Common myeloid progenitor, CD34-positive (primary cell): ENCODE data around the gene AQR.

Experiments
- CTCF ChIA-PET: fragments of 350-600 bp; sonication (Branson Sonifier 250); formaldehyde crosslinking; loops from one replicate; lab custom pipeline; 2021; ENCODE audit warnings: antibody characterized with exemption; lab: Charles Lee
- POLR2A ChIA-PET: fragments of 350-600 bp; sonication (Branson Sonifier 250); formaldehyde crosslinking; loops from one replicate; lab custom pipeline; 2021; ENCODE audit warnings: antibody characterized with exemption; lab: Charles Lee
- DNase-seq, 3 donors: peaks; one replicate each; pipeline versions ENCODE4 v3.0.0 to v3.0.0-alpha.2; 2013
- H3K27ac ChIP-seq, 2 experiments: 1 replicate in 1 of 2; 2 replicates in 1 of 2; pipeline ENCODE4 v1.7.0; 2013; ENCODE audit warnings: inconsistent platforms in 2 of 2, low read length in 2 of 2, mild to moderate bottlenecking in 2 of 2, low read depth in 1 of 2, moderate library complexity in 1 of 2; ENCODE audit not compliant: severe bottlenecking in 2 of 2, insufficient read depth in 1 of 2, poor library complexity in 1 of 2
- H3K27me3 ChIP-seq, 5 experiments: replicated peaks in 2 of 5; 1 replicate in 3 of 5; 2 replicates in 2 of 5; pipeline versions ENCODE4 v1.6.1 to v1.7.0; 2013; ENCODE audit warnings: low read length in 4 of 5, mild to moderate bottlenecking in 2 of 5, moderate library complexity in 2 of 5, inconsistent platforms in 1 of 5; ENCODE audit not compliant: insufficient read depth in 5 of 5, control insufficient read depth in 4 of 5
- H3K36me3 ChIP-seq, 4 experiments: 1 replicate in 2 of 4; 2 replicates in 2 of 4; pipeline versions ENCODE4 v1.6.1 to v1.7.0; 2013; ENCODE audit warnings: low read length in 3 of 4, control low read depth in 1 of 4, mild to moderate bottlenecking in 1 of 4; ENCODE audit not compliant: control insufficient read depth in 4 of 4, insufficient read depth in 4 of 4
- H3K4me1 ChIP-seq, 4 experiments: 1 replicate in 3 of 4; 2 replicates in 1 of 4; pipeline versions ENCODE4 v1.6.1 to v1.7.1; 2013; ENCODE audit warnings: low read length in 3 of 4, mild to moderate bottlenecking in 3 of 4, control low read depth in 1 of 4, inconsistent platforms in 1 of 4, moderate library complexity in 1 of 4; ENCODE audit not compliant: control insufficient read depth in 4 of 4, insufficient read depth in 4 of 4; ENCODE audit errors: control extremely low read depth in 1 of 4
- H3K4me3 ChIP-seq, 7 experiments: 1 replicate in 4 of 7; 2 replicates in 3 of 7; pipeline versions ENCODE4 v1.5.1 to v1.7.0; 2013; ENCODE audit warnings: mild to moderate bottlenecking in 7 of 7, low read length in 6 of 7, moderate library complexity in 6 of 7, inconsistent platforms in 2 of 7, low read depth in 2 of 7, control low read depth in 1 of 7; ENCODE audit not compliant: insufficient read depth in 4 of 7, control insufficient read depth in 1 of 7; ENCODE audit errors: extremely low read depth in 1 of 7
- H3K9me3 ChIP-seq, 5 experiments: 1 replicate in 4 of 5; 2 replicates in 1 of 5; pipeline versions ENCODE4 v1.6.1 to v1.7.1; 2013; ENCODE audit warnings: low read length in 4 of 5, mild to moderate bottlenecking in 2 of 5, inconsistent platforms in 1 of 5, low read depth in 1 of 5, moderate library complexity in 1 of 5; ENCODE audit not compliant: control insufficient read depth in 4 of 5, insufficient read depth in 2 of 5; ENCODE audit errors: control extremely low read depth in 1 of 5
- WGBS: methylation state at CpG from one replicate; pipeline ENCODE4 v1.1.5; 2013; ENCODE audit not compliant: insufficient coverage; 5-methylcytosine and 5-hydroxymethylcytosine counted together

AQR gene

DNA sequence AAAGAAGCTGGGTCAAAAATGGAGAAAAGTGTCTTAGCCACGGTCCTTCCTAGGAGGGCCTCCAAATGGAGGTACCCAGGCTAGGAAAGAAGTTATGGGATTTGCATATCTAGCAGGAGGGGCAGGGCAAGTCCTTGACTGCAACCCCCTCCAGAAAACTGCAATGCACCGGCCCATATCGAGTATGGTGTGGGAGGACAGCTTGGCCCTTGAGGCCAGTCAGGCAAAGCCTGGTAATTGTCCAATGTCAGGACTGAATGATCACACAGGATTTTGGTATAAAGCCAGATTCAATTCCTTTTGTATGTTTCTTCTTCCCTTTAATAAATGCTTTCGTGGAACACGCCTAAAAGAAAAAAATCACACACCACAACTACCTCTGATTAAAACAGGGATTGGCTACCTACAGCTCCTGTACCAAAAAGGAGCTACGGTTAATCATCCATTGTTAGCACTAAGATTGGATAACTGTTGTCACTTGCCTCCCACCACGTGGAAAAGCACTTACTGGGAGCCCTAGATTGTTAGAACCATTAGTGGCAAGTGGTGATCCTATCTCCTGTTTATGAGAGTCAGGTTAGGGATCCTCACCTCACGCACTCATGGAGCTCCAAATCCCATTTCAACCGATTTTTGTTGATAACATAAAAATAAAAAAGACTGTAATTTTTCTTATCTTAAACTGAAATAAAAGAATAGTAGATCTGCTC, 17.4 kb upstream of the AQR start:
- ChIA-PET CTCF (interaction anchor here (0.7 to 3.6 kb wide), 5 partner anchors 10 to 52 kb away, joined by 3 to 12 read pairs (median 5); partner anchors contain the start of gene AQR), POLR2A (no interaction called here)
- H3K4me3 ChIP-seq, result peak overlapping the region in 6 of 7 experiments; percentile 89 to 100 (median 95)

DNA sequence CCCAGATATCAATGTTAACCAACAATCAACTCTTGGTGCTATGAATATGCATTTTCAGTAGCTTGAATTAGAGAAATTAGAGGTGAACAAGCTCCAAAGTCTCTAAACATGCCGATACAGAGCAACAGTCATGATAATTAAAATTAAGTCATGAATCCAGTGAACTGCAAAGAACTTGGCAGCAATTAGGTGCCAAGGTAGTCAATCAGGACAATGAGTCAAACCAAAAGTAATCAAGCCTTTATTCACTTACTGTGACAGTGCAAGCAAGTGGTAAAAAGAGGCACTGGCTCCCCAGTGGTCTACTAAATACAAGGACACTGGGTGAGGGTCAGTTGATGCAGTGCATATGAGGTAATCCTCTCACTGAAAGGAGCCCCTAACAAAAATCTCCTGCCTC, 16.8 kb upstream of the AQR start:
- Histone ChIP-seq H3K36me3 (peaks cover 6 to 28% (median 20%) of the 10 kb centered on the region in 4 experiments), H3K27me3 (no peaks in the 10 kb centered on the region), H3K27ac (peak overlapping the region in 1 of 2 experiments; percentile 98), H3K4me3 (peak overlapping the region in 5 of 7 experiments; percentile 23 to 99 (median 93)), H3K9me3 (no peaks in the 10 kb centered on the region), H3K4me1 (peaks cover 12 to 19% (median 15%) of the 10 kb centered on the region in 4 experiments)
- CTCF ChIA-PET, result interaction anchor here (1.6 to 3.6 kb wide), 2 partner anchors 13 to 16 kb away, joined by 6 to 12 read pairs; partner anchors contain the start of gene AQR
- POLR2A ChIA-PET, result no interaction called here
- 100% methylated on average over 1 of the region's 1 CpG for WGBS
- no peak for DNase-seq

More for the DNA sequence above, 17.4 kb upstream of the AQR start:
- Histone ChIP-seq H3K27ac (peak overlapping the region; percentile 94 to 98), H3K9me3 (no peaks in the 10 kb centered on the region), H3K36me3 (peaks cover 5 to 23% (median 16%) of the 10 kb centered on the region in 4 experiments), H3K4me1 (peaks cover 12 to 19% (median 15%) of the 10 kb centered on the region in 4 experiments), H3K27me3 (no peaks in the 10 kb centered on the region)
- DNase-seq, result no peak
- WGBS, result 56% methylated on average over 7 of the region's 9 CpGs

DNA sequence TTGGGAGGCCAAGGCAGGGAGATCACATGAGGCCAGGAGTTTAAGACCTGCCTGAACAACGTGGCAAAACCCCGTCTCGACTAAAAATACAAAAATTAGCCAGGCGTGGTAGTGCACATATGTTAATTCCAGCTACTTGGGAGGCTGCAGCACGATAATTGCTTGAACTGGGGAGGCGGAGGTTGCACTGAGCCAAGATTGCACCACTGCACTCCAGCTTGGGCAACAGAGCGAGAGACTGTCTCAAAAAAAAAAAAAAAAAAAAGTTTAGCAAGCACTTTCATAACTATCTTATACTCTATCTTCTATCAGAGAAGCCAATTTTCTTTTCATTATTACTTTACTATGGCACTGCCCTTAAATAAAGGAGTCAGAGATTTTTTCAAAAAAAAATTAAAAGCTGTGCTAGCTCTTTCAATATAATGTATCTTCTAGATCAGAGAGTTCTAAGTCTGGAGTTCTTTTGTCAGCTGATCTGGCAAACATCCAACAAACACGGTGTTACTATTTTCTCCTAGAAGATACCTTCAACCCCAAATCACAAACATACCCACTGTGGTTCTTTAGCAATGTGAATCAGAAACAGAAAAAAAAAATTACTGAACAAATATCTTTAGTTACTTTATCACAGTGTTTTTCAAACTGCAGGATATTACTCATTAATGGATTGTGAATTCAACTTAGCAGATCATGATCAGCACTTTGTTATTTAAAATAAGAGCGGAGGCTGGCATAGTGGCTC, 15.5 kb upstream of the AQR start:
- Histone ChIP-seq H3K36me3 (peaks cover 6 to 30% (median 23%) of the 10 kb centered on the region in 4 experiments), H3K27ac (peak overlapping the region in 1 of 2 experiments; percentile 34), H3K27me3 (no peaks in the 10 kb centered on the region), H3K4me3 (no peak overlapping the region), H3K9me3 (no peaks in the 10 kb centered on the region), H3K4me1 (peaks cover 12 to 19% (median 15%) of the 10 kb centered on the region in 4 experiments)
- WGBS, result 85% methylated on average over 8 of the region's 9 CpGs
- peak in 1 of 3 donors; percentile 13 for DNase-seq
- ChIA-PET POLR2A (no interaction called here), CTCF (interaction anchor here (0.6 to 2.7 kb wide), 4 partner anchors 8 to 15 kb away, joined by 3 to 8 read pairs (median 6); partner anchors contain the start of gene AQR)

DNA sequence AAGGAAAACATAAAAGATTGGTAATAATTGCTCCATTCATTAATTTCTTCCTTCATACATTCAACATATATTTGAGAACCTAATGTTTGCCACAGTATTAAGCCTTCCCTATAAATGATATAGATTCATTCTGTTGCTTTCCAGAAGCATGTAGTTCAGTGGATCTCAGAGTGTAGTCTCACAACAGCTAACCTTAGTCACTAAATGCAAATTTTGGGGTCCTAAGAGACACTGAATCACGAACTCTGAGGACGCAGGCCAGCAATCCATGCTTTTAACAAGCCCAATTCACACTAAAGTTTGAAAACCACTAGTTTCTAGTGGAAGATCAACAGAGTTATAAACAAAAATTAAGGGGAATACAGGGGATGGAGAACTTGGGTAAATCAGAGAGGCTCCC, 7.2 kb upstream of the AQR start:
- POLR2A ChIA-PET, result no interaction called here
- DNase-seq, result no peak
- Histone ChIP-seq H3K4me3 (no peak overlapping the region), H3K9me3 (no peaks in the 10 kb centered on the region), H3K4me1 (no peaks in the 10 kb centered on the region), H3K27ac (no peak overlapping the region), H3K36me3 (peaks cover 0 to 10% (median 5%) of the 10 kb centered on the region in 4 experiments), H3K27me3 (no peaks in the 10 kb centered on the region)
- CTCF ChIA-PET, result interaction anchor here (0.7 to 1.6 kb wide), 2 partner anchors 9 to 11 kb away, joined by 3 to 10 read pairs; partner anchors contain the start of gene ZNF770
- 83% methylated on average over 2 of the region's 2 CpGs for WGBS

DNA sequence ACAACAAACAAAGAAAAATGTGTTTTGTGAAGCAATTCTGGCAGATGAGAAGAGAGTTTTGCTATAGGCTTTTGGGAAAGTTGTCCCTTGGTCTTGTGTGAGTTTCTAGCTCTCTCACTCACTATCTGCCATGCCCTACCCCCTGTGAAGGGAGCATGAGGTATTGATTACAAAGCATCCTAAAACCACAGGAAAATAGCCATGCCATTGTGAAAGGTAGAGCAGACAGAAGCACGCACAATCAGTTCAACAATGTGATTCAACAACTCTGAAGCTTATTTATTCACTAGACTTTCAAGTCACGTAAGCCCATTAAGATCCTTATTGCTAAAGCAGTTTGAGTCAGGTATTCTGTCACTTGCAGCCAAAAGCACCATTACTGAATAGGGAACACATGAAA, 6.5 kb upstream of the AQR start:
- CTCF ChIA-PET, result interaction anchor here (1.2 kb wide), 1 partner anchor 56 kb away, joined by 3 read pairs; no protein-coding TSS in a partner anchor
- DNase-seq, result no peak
- H3K27ac ChIP-seq, result no peak overlapping the region
- no peaks in the 10 kb centered on the region for H3K27me3 ChIP-seq
- peaks cover 0 to 4% (median 0%) of the 10 kb centered on the region in 4 experiments for H3K36me3 ChIP-seq
- H3K9me3 ChIP-seq, result no peaks in the 10 kb centered on the region
- no CpG with 5 or more reads among the region's 2 CpGs for WGBS
- H3K4me3 ChIP-seq, result no peak overlapping the region
- POLR2A ChIA-PET, result no interaction called here
- H3K4me1 ChIP-seq, result no peaks in the 10 kb centered on the region

DNA sequence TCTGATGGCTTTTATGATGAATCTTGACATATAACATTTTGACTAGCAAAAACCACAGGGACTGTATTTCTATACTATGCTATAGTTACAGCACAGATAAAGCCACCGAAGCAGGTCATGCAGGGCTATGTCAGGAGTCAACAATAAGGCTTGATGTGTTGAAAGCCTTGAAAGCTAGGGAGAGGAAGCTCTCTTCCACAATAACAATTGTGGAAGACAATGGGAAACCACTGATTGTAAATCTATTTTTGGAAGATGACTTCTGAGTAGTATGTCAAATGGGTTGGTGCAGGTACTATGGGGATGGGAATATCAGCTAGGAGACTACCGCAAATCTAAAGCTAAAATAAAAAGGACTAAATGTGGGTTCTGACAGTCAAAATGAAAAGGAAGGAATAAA, 4.0 kb upstream of the AQR start:
- POLR2A ChIA-PET, result interaction anchor here (1.0 kb wide), 1 partner anchor 15 kb away, joined by 3 read pairs; the partner anchor contains the start of gene ZNF770
- Histone ChIP-seq H3K9me3 (no peaks in the 10 kb centered on the region), H3K4me1 (peaks cover 7 to 12% (median 10%) of the 10 kb centered on the region in 4 experiments), H3K4me3 (no peak overlapping the region), H3K27me3 (no peaks in the 10 kb centered on the region), H3K27ac (no peak overlapping the region), H3K36me3 (peaks cover 0 to 2% (median 0%) of the 10 kb centered on the region in 4 experiments)
- 100% methylated on average over 1 of the region's 2 CpGs for WGBS
- no peak for DNase-seq
- CTCF ChIA-PET, result interaction anchor here (2.6 kb wide), 1 partner anchor 14 kb away, joined by 12 read pairs; the partner anchor contains the start of gene ZNF770
